Measurements from ENCODE around the gene SOX13. TPM values are rescaled to one million over a fixed set of nuclear protein-coding genes. Genes with fewer than 3 reads are reported as not detected.
A peak's percentile ranks its signal among the peaks of the same experiment; 100 is the strongest.

Gene SOX13
- total RNA-seq, 1 donor from 2014 or later, result 9.1 TPM

DNA sequence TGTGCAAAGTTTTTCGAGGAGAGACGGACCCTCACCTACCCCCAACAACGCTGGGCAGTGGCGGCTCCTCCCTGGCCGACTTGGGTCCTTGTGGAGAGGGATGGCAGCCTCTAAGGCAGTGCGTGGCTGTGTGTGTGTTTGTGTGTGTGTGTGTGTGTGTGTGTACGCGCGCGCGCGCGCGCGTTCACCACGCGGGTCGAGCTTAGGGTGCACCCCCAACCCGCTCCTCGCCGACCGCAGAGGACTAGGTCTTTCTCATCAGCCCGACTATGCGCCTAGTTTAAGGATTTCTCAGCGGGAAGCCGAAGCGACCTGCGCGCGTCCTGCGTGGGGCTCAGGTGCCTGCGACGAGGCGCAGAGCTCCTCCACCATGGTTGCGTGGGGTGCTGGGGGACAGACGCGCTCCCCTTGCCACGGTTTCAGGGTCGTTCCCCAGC lies 940 bp downstream of the SOX13 start:
- TF ChIP-seq CTCF (IDR thresholded peaks at IDR 0.05), result no peak
- peak overlapping the region; percentile 93 for H3K4me3 Mint-ChIP-seq (ENCODE audit: unreplicated experiment)
- H3K27ac Mint-ChIP-seq (ENCODE audit: unreplicated experiment), result peak overlapping the region; percentile 65
- H3K4me1 Mint-ChIP-seq (ENCODE audit: low read depth), result peaks cover 31% of the 10 kb centered on the region
- H3K9me3 Mint-ChIP-seq (ENCODE audit: low read depth), result no peaks in the 10 kb centered on the region
- DNase-seq (ENCODE audit: low spot score), result no peak
- H3K36me3 Mint-ChIP-seq (ENCODE audit: low read depth), result no peaks in the 10 kb centered on the region
- peaks cover 2% of the 10 kb centered on the region for H3K27me3 Mint-ChIP-seq (ENCODE audit: low read depth)

GRCh38 chr1:204074274-204075138 lies 1.6 kb downstream of the SOX13 start:
- Mint-ChIP-seq H3K27ac (ENCODE audit: unreplicated experiment) (peak overlapping the region; percentile 79), H3K4me1 (ENCODE audit: low read depth) (peaks cover 33% of the 10 kb centered on the region), H3K9me3 (ENCODE audit: low read depth) (no peaks in the 10 kb centered on the region), H3K4me3 (ENCODE audit: unreplicated experiment) (peak overlapping the region; percentile 93), H3K27me3 (ENCODE audit: low read depth) (peaks cover 2% of the 10 kb centered on the region), H3K36me3 (ENCODE audit: low read depth) (no peaks in the 10 kb centered on the region)
- TF ChIP-seq CTCF (IDR thresholded peaks at IDR 0.05), result peak; percentile 10
- peak; percentile 46 for DNase-seq (ENCODE audit: low spot score)

DNA sequence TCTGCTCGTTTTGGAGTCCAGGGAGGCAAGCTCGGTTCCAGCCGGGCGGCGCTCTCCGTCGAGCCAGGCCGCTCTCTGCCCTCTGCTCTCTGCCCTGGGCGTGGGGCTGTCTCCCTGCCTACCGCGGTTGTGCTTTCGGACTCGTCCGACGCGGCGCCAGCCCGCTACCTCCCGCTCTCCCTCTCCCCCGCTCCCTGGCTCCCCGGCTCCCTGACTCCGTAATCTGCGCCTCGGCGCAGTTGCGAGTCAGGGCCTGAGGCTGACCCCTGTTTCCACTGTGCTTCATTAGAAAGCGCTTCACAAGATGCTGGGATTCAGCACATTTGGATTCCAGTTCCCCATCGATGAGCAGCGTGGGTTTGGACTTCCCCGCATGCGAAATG lies 2.2 kb downstream of the SOX13 start:
- Mint-ChIP-seq H3K4me3 (ENCODE audit: unreplicated experiment) (peak overlapping the region; percentile 93), H3K9me3 (ENCODE audit: low read depth) (no peaks in the 10 kb centered on the region), H3K27me3 (ENCODE audit: low read depth) (peaks cover 2% of the 10 kb centered on the region), H3K4me1 (ENCODE audit: low read depth) (peaks cover 40% of the 10 kb centered on the region), H3K36me3 (ENCODE audit: low read depth) (no peaks in the 10 kb centered on the region), H3K27ac (ENCODE audit: unreplicated experiment) (peak overlapping the region; percentile 41)
- DNase-seq (ENCODE audit: low spot score), result no peak
- no peak for TF ChIP-seq CTCF (IDR thresholded peaks at IDR 0.05)

DNA sequence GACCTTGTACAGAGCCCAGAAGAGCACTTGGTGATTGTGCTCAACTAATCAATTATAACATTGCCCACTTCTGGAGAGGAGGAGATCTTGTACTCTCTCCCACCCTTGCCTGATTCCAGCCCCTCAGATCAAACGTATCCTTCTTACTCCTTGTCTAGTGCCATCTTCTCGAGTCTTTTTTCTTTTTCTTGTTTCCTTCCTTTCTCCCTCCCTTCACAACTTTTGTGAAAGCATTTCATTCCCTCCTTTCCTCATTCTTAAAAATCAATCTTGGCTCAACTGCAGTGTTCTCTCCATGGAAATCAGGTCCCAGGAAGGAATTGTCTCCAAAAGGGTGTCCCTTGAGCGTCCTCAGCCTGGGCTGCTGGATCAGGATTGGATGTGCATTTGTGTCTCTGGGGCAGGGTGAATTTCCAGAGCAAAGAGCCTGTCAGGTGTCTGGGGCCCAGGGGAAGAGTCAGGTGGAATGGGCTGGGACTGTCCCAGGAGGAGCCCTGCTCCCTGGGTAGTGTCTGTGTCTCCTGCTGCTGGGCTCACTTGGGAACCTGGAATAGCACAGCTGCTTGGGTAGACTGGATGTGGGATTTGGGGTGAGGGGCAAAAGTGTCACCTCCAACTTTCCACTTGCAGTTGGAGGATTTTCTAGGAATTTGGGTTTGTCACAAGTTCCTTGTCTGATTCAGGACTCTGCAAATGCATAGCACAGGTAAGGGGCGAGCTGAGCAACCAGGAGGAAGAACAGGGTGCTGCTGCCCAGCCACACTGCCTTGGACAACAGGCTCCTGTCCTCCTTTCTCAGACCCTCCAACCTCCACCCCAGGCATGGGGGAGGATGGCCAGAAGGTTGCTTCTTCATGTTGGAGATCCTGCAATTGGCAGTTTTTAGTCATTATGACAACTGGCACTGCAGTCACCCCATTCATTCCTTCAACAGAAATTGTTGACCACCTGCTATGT lies 3.3 kb downstream of the SOX13 start:
- no peaks in the 10 kb centered on the region for H3K9me3 Mint-ChIP-seq (ENCODE audit: low read depth)
- H3K27me3 Mint-ChIP-seq (ENCODE audit: low read depth), result no peaks in the 10 kb centered on the region
- peaks cover 50% of the 10 kb centered on the region for H3K4me1 Mint-ChIP-seq (ENCODE audit: low read depth)
- no peak overlapping the region for H3K4me3 Mint-ChIP-seq (ENCODE audit: unreplicated experiment)
- DNase-seq (ENCODE audit: low spot score), result no peak
- H3K27ac Mint-ChIP-seq (ENCODE audit: unreplicated experiment), result no peak overlapping the region
- H3K36me3 Mint-ChIP-seq (ENCODE audit: low read depth), result no peaks in the 10 kb centered on the region
- TF ChIP-seq CTCF (IDR thresholded peaks at IDR 0.05), result no peak

GRCh38 chr1:204076891-204077290 lies 4.0 kb downstream of the SOX13 start:
- peak overlapping the region; percentile 59 for H3K27ac Mint-ChIP-seq (ENCODE audit: unreplicated experiment)
- no peak for DNase-seq (ENCODE audit: low spot score)
- no peaks in the 10 kb centered on the region for H3K27me3 Mint-ChIP-seq (ENCODE audit: low read depth)
- H3K4me1 Mint-ChIP-seq (ENCODE audit: low read depth), result peaks cover 53% of the 10 kb centered on the region
- TF ChIP-seq CTCF (IDR thresholded peaks at IDR 0.05), result no peak
- no peaks in the 10 kb centered on the region for H3K9me3 Mint-ChIP-seq (ENCODE audit: low read depth)
- no peaks in the 10 kb centered on the region for H3K36me3 Mint-ChIP-seq (ENCODE audit: low read depth)
- no peak overlapping the region for H3K4me3 Mint-ChIP-seq (ENCODE audit: unreplicated experiment)
